HL-60 (cell line): ENCODE measurements around the gene PAMR1.

Source experiments
- POLR2AphosphoS5 ChIP-seq: IDR thresholded peaks from 2 replicates; pipeline ENCODE4 v1.6.1; 2012; ENCODE audit warnings: low read depth
- TF ChIP-seq, protein P1 (sequence below): IDR thresholded peaks from one replicate; pipeline ENCODE4 v1.5.1; 2011; ENCODE audit warnings: low read length, control low read depth, inconsistent platforms; ENCODE audit not compliant: insufficient read depth

GRCh38 chr11:35486446-35486845, 39.0 kb downstream of the PAMR1 start:
- TF ChIP-seq, protein P1, sequence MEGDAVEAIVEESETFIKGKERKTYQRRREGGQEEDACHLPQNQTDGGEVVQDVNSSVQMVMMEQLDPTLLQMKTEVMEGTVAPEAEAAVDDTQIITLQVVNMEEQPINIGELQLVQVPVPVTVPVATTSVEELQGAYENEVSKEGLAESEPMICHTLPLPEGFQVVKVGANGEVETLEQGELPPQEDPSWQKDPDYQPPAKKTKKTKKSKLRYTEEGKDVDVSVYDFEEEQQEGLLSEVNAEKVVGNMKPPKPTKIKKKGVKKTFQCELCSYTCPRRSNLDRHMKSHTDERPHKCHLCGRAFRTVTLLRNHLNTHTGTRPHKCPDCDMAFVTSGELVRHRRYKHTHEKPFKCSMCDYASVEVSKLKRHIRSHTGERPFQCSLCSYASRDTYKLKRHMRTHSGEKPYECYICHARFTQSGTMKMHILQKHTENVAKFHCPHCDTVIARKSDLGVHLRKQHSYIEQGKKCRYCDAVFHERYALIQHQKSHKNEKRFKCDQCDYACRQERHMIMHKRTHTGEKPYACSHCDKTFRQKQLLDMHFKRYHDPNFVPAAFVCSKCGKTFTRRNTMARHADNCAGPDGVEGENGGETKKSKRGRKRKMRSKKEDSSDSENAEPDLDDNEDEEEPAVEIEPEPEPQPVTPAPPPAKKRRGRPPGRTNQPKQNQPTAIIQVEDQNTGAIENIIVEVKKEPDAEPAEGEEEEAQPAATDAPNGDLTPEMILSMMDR: no peak
- no peak for TF ChIP-seq POLR2AphosphoS5
